ENCODE data around the gene CHRNA7. TPM values are rescaled to one million over a fixed set of nuclear protein-coding genes. Genes with fewer than 3 reads are reported as not detected.

CHRNA7 gene
- total RNA-seq, result 0.81 and 1.2 TPM in 2 replicates

DNA sequence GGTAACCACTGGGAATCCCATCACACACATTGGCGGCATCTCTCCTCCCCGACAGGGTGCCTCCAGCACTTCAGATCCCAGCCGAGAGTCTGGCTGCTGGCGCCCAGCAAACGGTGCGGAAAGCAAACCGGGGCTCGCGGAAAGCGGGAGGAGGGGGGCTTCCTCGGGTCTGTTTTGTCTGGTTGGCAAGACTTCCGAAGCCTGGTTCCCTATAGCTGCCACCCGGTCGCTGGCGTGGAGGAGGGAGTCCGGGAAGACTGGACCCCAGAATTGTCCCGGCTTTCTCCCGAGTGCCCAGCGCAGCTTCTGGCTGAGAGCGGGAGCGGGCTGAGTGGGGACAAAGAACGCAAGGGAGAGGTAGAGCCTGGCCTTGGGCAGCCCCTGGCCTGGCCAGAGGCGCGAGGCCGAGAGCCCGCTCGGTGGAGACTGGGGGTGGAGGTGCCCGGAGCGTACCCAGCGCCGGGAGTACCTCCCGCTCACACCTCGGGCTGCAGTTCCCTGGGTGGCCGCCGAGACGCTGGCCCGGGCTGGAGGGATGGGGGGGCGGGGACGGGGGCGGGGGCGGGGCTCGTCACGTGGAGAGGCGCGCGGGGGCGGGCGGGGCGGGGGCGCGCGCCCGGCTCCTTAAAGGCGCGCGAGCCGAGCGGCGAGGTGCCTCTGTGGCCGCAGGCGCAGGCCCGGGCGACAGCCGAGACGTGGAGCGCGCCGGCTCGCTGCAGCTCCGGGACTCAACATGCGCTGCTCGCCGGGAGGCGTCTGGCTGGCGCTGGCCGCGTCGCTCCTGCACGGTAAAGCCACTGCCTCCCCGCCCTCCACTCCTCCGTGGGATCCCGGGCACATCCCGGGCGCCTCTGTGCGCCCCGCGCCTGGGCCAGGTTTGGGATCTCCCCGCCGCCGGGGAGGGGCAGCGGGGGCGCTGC, at the start of gene CHRNA7:
TSS of gene CHRNA7 (plus strand) at position 654 of the 920 bp plus-strand sequence. CDS start at position 734, 80 bp downstream.

Small RNAs within 50 kb of the gene (small RNA-seq; reads per million reads assigned to genes)
- not detected for gene RF00019

Other genes starting within 250 kb of the CHRNA7 start
- 0.49 and 0.81 TPM in 2 replicates for gene OTUD7A, start 159.8 kb upstream of the CHRNA7 start, total RNA-seq

Measured in hair follicle dermal papilla cell (primary cell).